NOMO-1 treated with dmso at 0.1 percent for 144 hours (cell line): ENCODE results near the gene C14orf119.
"Not testable (repeated sequence)": the region's sequence is repeated elsewhere in the genome, so short reads cannot be mapped to it uniquely, and the experiment has no call there.

Experiments used
- DNase-seq: peaks from one replicate; lab custom pipeline; 2025; ENCODE audit not compliant: unreplicated experiment; lab: John Stamatoyannopoulos, UW

Gene C14orf119

DNA sequence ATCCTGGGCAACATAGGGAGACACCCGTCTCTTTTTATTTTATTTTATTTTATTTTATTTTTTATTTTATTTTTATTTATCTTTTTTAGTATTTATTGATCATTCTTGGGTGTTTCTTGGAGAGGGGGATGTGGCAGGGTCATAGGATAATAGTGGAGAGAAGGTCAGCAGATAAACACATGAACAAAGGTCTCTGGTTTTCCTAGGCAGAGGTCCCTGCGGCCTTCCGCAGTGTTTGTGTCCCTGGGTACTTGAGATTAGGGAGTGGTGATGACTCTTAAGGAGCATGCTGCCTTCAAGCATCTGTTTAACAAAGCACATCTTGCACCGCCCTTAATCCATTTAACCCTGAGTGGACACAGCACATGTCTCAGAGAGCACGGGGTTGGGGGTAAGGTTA is 12.3 kb downstream of the C14orf119 start:
- DNase-seq = not testable (repeated sequence)

DNA sequence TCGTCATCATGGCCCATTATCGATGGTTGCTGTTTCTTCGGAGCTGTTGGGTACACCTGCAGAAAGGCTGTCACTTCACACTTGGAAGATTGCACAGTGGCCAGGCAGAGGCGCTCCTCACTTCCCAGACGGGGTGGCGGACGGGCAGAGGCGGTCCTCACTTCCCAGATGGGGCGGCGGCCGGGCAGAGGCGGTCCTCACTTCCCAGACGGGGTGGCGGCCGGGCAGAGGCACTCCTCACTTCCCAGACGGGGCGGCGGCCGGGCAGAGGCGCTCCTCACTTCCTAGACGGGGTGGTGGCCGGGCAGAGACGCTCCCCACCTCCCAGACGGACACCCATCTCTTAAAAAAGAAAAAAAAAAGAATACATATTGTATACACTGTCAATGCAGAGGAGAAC is 12.9 kb downstream of the C14orf119 start:
- DNase-seq = not testable (repeated sequence)

DNA sequence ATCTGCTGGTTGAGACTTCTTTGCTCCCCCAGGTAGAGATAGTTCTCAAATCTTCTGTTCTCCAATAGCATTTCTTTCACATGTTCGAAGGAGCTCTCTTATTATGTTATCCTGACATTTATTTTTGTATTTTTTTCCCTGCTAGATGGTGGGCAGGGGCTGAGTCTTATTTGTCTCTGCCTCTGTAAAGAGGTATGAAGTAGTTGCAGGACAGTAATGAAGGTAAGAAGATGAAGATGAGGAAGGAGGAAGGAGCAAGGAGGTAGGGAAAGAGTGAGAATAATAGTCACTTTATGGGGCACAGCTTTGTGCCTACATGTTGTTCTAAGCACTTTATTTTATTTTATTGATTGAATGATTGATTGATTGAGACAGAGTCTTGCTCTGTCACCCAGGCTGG is 14.5 kb downstream of the C14orf119 start:
- no peak for DNase-seq

DNA sequence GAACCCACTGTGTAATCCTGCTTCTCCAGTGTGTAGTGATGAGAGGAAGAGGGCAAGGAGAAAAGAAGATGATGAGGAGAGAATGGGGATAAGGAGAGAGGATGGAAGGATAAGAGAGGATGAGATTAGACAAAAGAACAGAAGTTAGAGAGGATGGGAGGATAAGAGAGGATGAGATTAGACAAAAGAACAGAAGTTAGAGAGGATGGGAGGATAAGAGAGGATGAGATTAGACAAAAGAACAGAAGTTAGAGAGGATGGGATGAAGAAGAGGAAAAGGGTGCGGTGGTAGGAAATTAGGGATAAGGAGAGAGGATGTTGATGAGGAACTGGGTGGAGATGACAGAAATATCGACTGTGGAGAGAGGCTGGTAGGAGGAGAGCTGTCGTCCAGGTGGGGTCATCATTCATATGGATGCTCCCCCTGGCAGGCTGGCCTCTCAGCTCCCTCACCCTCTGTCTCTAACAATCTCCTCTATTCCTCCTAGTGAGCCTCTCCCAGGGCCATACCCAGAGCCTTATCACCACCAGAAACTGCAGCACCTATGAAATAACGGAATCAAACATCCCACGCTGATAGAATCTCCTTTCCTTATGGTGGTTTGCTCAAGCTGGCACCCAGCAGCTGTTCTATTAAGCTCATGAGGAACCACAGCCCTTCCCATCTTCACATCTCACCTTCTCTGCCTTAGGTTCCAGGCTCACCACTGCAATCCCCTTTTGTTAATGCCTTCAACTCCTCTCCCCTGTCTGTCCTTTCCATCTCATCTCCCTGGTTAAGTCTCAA is 15.5 kb downstream of the C14orf119 start:
- no peak for DNase-seq

DNA sequence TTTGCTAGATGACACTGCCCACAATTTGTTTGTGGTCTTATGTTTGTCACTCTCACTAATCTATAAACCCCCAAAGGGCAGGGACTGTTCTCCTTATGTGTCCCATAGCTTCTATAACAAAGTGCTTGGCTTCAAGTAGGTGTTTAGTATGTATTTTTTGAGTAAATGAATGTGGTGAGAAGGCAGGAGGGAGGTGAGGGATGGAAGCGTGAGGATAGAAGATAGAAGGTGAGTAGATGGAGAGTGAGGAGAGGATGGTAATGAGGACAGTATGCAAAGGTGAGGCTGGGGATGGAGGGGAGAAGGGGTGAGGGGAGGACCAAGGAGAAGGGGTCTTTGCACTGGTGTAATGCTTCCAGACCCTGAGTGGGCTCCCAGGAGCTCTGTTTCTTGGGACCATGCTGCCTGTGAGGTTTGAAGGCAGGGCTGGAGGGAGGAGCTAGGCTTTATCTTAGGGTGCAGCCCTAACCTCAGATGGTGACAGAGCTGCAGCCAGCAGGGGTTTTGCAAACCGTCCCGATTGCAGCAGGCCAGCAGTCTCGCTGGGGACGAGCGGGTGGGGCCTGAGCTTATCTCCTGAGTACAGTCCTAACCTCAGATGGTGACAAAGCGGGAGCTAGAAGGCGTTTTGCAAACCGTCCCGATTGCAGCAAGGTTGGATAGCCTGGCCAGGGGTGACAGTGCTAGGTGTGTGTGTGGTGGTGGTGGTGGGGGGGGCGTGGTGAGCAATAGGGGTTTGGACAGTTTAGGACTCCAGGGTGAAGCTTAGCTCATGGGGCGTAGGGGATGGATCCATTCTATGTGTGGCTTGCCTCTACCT is 17.3 kb downstream of the C14orf119 start:
- DNase-seq = peak; percentile 70

DNA sequence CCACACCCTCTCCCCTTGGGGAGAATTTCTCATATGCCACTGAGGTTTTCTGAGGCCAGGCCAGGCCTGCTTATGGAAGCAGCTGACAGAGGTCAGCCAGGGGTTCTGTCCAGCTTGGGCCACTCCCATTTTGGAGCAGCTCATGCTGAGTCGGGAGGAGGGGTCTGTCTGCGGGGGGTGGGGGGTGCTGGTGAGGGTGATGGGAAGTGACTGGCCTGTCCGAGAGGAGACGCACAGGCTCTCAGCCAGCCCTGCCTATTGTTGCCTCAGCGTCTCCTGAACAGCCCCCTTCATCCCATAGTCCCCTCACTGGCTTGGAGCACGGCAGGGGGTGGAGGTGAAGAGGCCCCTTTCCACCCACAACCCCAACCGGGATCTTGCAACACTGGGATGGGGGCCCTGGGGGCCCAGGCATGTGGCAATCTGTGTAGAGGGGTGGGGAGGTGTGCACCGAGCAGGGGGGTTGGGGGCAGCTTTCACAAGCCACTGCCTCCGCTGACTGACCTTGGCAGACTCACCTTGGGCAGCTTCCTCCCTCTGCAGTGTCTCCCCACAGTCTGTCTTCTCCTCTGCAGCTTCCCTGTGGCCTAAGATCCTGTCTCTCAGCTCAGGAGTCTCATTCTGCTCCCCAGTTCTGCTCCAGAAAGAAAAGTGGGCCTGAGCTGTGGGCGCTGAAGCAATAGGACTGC is 18.3 kb downstream of the C14orf119 start:
- DNase-seq = peak; percentile 55

DNA sequence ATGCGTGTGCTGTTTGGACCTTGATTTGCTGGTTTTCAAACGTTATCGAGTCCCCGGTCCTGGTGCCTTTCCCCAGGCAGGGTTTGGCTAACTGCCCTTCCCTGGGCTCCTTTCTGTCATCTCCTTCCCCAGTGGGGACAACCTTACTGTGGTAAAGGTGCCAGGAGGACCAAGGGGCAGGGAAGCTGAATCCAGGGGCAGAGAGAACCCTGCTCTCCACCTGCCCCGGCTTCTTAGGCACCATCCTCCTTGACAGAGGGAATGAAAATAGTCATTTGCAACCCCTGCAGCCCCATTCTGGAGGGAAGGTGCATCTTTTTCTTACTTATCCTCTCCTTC is 18.8 kb downstream of the C14orf119 start:
- no peak for DNase-seq

DNA sequence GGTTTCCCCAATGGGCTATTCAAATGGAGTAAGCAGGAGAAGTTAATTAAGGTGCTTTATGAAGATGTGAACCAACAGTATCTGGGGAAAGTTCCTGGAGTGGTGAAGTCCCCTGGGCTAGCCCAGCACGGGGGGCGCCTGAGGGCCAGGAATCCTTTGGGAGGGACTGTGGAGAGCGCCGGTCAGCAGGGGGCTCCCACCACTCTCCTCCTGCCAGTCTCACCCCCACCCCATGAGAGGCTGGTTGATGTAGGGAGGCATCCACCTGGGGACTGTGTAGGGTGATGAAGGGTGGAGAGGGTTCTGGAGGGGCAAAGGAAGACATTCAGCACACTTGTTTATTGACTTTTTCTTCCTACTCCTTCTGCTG is 19.3 kb downstream of the C14orf119 start:
- no peak for DNase-seq

DNA sequence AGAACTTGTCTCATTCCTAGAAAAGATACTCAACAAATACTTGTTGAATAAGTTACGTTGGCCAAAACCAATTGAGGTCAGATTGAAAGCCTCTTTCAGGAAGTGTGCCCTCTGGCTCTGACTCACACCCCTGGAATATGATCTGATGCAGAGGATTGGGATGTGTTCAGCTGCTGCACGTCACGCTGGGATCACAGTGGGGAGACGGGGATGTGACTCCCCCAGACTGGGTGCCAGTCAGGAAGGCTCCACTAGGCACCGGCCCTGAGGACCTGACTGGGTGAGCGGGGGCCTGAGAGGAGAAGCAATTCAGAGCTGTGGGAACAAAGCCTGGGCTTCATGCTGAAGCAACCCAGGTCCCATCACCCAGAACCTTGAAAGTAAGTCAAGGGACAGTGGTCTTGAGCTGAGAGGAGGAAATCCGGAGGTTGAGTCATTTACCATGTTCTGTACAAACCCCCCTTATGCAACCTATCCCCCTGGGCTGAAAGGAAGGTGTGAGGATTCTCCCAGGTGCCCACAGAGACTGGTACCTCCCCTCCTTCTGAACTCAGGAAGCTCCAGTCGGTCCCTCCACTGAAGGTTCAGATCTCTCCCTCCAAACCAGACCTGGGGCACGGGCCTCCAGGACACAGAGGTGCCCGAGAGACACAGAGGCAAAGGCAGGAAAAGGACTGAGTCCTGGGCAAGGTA is 19.9 kb downstream of the C14orf119 start:
- DNase-seq = no peak

DNA sequence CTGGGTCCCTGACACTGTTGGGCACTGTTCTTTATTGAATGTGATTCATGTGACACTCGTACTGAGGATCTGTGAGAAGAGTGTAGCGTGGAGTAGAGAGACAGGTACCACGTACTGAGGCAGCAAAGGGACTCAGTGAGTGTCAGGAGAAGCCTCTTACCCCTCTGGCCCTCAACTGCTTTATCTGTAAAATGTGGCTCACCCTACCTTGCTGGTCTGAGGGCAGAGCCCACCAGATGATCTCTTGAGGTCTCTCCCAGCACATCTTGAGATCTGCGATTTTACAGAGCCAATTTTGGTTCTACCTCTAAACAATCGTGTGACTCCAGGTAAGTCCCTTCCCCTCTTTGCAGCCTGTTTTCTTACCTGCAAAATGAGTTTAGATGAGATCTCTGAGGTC is 20.6 kb downstream of the C14orf119 start:
- no peak for DNase-seq

DNA sequence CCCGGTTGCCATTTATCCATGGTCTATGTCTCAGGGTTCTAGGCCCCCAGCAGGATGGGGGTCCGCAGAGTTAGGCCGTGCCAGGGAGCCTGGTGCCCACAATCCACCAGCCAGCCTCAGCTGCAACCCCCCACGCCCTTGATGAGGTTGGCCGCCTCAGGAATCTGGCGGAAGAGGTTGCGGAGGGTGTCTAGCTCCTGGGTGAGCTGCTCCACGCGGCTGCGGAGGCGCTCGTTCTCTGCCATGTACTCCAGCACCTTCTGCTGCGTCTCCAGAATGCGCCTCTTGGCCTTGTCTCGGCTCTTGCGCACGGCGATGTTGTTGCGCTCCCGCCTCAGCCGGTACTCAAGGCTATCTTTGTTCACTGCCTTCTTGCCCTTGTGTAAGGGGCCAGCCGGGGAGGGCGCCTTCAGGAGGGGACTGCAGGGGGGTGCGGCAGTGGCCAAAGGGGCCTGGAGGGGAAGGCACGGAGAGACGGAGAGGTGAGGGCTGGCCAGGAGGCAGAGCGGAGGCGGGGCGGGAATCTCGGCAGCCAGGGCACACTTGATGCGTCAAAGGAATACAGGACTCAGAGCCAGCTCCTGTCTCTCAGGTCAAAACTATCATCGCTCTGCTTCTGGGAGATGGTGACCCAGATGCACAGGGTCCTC is 22.2 kb downstream of the C14orf119 start:
- no peak for DNase-seq

DNA sequence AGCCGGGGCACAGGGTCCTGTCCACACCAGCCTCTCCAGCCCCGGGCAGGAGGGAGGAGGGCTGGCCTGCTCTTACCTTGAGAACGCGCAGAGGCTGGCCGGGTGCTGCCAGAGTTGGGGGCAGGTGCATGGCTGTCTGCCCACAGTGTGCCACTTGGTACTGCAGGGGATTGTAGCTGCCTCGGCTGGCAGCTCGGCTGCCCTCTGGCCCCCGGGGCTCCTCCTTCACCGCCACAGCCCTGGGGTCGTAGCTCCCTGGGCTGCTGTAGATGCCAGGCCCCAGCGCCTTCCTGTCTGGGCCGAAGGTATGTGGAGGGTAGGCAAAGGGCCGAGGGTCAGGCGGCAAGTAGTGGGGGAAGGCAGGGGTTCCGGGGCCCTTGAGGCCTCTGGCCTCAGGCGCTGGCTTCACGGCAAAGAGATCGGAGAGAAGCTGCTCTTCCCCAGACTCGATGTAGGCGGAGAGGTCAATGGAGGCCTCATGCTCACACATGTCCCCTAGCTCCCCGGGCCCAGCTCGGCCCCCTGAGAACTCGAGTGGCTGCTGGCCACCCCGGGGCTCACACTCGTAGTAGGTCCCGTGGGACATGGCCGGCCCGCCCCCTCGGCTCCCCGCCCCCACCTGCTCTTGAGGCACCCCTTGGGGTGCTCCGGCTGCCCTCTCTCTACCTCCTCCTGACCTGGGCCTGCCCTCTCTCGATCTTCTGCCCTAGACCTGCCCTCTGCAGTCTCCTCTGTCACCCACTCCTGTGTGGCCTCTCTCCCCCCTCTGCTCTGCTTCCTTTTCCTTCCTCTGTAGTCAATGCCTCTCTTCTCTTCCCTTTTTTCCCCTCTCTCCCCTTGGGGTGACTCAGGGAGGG is 23.4 kb downstream of the C14orf119 start, which contains the start of gene CEBPE:
CEBPE (minus strand) TSS at position 750 of the 857 bp plus-strand sequence; CDS start at position 586, 164 bp downstream.
- DNase-seq = peak; percentile 68

DNA sequence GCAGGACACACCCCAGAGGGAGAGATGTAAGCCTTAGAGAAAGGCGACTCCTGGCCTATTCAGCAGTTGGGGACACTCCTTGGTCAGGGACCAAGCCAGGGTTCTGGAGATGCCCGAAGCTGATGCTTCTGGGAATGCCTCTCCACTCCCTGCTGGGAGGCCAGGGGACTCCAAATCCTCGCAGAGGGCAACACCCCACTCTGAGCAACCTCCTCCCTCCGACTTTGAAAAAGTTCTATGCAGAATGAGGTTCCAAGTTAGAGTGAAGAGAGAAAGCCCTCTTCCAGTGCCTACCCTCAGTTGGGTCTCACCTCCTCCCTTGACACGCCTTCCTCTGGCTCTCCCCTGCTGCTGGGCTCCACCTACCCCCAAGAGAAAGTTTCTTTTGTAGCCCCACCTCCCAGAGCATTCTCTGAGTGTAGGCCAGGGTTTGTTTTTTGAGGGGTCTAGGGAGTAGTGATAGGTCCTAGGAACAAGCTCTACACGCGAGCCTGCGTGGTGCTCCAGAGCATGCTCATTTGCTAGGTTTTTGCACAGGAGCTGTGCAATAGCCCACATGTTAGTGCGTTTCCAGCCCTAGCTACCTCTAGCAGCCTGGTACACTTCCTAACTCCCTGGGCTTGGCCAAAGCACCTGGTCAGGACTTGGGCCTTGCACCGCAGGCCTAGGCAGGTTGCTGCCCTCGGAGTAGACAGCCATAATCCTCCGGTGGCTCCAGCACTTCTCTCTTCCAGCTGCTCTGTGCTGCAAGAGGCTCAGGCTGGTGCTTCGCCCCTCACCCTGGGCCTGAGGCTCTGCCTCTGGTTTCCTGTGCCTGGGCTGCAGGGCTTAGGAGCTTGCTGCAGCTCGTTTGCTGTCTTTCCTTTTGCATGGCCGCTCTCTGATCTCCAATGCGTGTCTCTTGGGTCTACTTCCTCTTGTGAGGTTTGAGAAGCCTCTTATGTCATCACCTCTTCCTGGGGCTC is 24.3 kb downstream of the C14orf119 start:
- DNase-seq = peak; percentile 95

DNA sequence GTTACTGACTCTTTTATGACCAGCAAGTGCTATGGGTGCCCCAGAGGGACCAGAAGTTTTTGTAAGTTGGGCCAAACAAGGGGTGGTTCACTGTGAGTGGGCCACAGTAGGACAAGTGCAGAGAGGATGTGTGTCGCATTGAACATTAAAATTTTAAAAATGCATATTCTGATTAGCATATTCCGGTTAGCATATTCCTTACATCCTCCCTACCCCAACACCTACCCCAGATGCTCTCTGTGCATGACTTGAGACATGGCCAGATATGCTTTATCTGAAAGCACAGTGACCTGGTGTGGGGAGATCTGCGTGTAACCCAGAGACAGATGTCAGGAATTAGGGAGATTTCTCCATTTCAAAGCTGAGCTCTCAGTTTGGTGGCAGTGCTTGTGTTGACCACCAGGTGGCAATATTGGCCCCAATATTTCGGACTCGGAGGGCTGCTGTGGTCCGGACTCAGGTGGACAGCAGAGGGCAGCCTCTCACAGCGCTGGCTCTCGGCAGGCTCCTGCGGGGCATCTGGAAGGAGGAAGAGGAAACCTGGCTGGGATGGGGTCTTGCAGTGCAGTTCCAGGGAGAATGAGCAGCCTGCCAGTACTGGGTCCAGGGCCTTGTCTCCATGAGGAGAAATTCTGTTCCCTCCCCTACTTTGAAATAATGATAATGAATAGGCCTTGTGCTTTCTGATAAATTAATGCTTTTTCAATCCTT is 25.4 kb downstream of the C14orf119 start:
- peak; percentile 68 for DNase-seq

DNA sequence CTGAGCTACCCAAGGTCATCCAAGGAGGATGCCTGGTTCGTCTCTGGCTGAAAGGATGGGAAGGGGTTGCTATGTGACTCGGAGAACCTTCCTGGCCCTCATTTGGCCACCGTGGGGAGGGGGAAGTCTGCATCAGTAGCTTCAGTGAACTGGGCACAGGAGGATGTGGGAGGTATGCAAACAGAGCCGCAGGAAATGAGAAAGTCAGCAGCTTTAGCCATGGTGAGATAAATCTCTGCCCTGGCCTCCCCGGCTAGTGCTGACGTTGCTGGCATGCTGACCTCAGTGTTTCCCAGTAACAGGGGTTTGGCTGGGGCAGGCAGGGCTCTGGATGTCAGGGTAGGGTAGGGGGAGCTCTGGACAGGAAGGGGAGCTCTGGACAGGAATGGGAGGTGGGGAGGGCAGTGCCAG is 26.1 kb downstream of the C14orf119 start:
- no peak for DNase-seq

DNA sequence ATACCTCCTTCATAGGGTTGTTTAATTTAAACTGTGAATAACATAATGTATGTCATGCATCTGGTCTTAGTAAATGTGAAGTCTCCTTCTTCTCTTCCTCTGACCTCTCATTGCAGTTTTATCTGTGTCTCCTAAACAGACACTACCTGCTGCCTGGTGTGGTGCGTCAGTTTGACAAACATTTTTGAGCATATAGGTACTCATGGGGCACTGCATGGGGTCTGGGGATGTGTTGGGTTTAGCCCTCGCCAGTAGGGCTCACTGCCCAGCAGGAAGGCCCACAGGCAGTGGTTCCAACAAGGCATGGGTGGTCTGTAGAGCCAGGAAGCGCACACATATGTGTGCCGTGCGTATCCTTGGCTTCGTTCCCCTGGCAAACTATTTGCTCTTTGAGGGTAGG is 26.8 kb downstream of the C14orf119 start:
- DNase-seq = no peak

DNA sequence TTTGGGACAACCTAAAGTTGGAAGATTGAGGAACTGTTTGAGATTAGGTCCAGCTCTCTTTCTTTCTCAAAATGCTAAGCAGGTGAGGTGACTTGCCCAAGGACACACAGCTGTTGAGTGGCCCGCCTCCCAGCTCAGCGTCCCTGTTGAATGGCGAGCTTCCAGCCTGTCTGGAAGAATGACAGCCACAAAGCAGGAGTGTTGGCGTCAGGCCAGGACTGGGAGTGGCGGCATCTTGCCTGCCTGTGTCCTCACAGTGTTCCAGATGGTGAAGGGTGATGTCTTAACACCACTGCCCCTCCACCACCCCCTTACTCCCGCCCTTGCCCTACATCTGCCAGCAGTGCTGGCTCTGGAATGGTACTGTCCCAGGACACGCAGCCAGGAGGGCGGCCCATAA is 28.1 kb downstream of the C14orf119 start:
- no peak for DNase-seq
